NCI-H748 (cell line): Measurements from ENCODE around the gene SLC51A.
"Not testable (repeated sequence)": the region's sequence is repeated elsewhere in the genome, so short reads cannot be mapped to it uniquely, and the experiment has no call there.

ENCODE experiments used
- DNase-seq: peaks from one replicate; lab custom pipeline; 2025; ENCODE audit not compliant: unreplicated experiment; lab: John Stamatoyannopoulos, UW

Gene SLC51A

DNA sequence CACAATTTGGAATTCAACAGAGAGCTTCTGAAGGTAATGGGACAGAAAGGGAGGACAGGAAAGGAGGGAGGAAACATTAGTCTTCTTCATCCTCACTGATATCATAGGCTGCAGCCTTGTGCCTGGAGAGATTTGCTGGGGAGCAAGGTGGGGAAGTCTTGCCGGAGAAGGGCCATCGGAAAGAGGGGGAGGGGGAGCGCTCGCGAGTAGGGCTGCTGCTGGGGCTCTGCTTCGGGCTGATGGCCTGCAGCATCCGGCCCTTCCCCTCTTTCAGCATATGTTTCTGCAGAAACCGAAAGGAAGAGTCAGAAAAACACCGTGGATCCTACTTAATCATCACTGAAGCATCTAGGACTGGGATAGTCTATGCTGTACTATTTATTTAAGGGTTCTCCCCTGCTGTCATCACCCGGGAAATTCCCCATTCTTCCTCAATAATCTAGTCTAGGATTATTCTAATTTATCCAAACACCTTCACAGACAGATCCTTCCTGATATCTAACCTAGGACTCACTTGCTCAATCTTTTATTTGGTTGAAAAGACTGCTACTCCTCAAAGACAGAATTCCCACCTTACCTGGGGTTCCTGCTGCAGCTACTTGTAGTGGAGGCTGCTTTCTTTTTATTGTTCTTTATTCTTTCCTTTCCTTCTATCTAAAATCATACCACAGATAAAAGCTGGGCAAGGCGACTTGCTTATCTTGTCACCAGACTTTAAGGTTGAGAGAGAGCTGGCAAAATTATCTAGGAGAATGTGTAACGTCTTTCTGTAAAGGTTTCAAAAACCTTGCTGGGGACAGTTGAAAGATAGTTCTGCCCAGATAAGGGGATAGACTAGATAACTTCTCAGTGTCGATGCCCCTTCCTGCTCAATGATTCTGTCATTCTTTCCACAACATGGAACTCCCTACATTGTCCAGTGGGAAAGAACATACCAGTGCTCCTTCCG lies 22.6 kb downstream of the SLC51A start:
- no peak for DNase-seq

DNA sequence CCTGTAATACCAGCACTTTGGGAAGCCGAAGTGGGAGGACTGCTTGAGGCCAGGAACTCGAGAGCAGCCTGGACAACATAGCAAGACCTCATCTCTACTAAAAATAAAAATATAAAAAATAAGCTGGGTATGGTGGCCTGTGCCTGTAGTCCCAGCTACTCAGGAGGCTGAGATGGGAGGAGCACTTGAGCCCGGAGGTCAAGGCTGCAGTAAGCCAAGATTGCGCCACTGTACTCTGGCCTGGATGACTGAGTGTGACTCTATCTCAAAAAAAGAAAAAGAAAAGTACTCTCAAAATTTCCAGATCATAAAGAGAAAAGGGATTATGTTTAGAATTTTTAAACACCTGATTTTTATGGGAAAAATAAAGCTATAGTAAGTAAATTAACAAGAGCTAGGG lies 24.1 kb downstream of the SLC51A start:
- no peak for DNase-seq

DNA sequence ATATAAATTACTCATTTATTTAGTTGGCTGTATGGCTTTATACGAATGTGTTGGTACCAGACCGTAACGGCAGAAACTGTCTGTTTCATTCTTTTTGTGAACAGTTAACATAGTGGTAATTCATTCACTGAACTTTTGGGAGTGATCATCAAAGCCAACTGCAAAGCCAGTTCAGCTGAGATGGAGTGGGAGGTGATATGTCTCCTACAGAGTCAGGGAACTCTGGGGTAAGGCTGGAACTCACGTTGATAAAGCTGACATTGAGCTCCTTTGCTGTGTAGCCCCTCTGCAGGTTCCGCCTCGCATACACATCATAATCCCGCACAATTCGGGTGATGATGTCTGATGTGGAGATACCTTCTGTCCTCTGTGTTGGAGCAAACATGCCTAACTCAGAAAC lies 25.4 kb downstream of the SLC51A start:
- DNase-seq: no peak

DNA sequence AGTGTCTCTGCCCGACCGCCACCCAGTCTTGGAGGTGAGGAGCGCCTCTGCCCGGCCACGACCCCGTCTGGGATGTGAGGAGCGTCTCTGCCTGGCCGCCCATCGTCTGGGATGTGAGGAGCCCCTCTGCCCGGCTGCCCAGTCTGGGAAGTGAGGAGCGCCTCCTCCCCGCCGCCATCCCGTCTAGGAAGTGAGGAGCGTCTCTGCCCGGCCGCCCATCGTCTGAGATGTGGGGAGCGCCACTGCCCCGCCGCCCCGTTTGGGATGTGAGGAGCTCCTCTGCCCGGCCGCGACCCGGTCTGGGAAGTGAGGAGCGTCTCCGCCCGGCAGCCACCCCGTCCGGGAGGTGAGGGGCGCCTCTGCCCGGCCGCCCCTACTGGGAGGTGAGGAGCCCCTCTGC lies 27.8 kb downstream of the SLC51A start:
- DNase-seq: not testable (repeated sequence)

DNA sequence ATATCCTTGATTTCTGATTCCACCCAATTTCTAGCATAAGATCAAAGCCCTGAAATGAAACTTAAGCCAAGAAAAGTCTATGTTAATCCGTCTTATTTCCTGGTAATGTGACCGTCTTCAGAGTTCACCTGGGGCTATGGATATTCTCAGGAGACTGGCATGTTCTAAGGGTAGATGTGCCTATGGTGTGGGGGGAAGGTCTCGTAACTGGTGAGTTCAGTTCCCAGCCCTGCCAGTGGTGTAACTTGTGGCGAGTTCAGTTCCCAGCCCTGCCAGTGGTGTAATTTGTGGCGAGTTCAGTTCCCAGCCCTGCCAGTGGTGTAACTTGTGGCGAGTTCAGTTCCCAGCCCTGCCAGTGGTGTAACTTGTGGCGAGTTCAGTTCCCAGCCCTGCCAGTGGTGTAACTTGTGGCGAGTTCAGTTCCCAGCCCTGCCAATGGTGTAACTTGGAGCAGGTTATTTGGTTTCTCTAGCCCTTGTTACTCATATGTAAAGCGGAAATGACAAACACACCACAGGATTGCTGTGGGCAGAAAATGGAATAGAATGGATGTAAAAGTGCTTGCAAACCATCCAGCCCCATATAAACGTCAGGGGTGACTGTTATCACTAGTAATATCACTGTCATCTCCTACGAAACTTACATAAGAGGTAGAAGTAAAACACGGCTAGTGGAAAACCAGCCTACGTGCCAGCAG lies 30.4 kb downstream of the SLC51A start:
- no peak for DNase-seq

DNA sequence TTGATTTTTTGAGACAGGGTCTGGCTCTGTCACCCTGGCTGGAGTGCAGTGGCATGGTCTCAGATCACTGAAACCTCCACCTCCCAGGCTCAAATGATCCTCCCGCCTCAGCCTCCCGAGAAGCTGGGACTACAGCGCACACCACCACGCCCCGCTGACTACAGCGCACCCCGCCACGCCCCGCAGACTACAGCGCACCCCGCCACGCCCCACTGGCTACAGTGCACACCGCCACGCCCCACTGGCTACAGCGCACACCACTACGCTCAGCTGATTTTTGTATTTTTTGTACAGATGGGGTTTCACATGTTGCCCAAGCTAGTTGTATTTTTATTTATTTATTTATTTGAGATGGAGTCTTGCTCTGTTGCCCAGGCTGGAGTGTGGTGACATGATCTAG lies 35.6 kb downstream of the SLC51A start:
- no peak for DNase-seq

DNA sequence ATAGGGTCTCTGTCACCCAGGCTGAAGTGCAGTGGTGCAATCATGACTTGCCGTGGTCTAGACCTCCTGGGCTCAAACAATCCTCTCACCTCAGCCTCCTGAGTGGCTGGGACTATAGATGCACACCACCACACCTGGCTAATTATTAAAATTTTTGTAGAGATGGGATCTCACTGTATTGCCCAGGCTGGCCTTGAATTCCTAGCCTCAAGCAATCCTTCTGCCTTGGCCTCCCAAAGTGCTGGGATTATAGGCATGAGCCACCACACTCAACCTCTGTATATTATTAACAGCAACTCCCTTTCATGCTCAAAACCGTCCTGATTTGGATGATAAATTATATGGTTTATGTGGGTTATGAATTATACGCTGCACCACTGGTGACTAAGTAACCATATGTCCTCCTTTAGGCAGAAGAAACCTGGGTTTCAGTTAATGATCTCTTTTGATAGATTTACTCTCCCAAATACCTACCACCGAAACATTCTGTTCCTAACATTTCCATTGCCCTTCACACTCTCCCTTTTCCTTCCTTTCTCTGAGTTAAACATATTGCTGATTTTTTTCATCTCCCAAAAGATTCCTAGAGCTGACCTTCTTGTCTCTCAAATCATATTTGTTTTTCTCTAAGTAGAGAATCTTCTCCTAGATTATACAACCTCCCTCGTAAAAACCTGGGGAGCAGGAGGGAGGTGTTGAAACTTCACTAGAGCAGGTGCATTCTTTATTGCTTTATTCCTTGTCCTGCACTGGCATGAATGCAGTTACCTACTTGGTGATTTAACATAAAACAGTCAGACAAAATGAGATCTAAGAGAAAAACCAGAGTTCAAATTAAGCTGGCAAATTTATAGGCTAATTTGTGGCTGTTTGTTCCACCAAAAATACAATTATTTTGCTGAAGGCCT lies 38.3 kb downstream of the SLC51A start:
- DNase-seq: no peak

DNA sequence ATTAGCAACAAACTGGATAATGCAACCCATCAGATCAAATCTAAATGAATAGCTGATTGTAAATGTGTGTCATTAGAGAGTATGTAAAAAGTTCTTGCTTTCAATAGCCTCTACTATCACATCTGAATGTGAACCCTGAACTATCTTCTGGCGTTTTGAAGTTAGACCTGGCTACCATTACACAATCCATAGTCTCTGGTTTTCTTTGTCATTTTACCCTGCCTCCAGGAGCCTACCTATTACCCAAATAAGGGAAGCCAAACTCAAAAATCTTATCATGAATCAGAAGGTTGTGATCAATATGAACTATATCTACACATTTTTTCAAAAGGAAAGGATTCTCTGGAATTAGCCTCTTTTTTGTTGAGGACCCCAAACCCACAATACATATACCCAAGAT lies 39.4 kb downstream of the SLC51A start:
- no peak for DNase-seq

DNA sequence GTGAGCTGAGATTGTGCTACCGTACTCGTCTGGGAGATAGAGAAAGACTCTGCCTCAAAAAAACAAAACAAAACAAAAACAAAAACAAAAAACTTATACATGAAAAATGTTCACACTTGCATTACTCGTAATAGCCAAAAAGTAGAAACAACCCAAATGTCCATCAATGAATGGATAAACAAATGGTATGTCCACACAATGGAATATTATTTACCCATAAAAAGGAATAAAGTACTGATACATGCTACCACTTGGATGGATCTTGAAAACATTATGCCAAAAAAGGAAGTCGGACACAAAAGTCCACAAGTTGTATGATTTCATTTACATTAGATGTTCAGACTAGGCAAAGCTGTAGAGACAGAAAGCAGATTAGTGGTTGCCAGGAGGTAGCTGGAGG lies 44.5 kb downstream of the SLC51A start:
- no peak for DNase-seq

DNA sequence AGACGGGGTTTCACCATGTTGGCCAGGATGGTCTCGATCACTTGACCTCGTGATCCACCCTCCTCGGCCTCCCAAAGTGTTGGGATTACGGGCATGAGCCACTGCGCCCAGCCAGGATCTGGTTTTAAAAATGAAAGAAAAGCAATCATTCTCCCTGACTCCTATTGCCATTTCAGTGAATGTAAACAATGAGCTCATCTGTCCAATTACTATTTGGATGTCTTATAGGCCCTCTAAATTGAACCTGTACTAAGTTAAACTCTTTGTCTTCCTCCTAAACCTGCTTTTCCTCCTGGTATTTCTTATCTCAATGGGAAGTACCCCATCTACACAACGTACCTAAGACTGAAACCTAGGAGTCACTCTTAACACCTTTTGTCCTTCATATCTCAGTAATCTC lies 47.5 kb downstream of the SLC51A start:
- DNase-seq: no peak

DNA sequence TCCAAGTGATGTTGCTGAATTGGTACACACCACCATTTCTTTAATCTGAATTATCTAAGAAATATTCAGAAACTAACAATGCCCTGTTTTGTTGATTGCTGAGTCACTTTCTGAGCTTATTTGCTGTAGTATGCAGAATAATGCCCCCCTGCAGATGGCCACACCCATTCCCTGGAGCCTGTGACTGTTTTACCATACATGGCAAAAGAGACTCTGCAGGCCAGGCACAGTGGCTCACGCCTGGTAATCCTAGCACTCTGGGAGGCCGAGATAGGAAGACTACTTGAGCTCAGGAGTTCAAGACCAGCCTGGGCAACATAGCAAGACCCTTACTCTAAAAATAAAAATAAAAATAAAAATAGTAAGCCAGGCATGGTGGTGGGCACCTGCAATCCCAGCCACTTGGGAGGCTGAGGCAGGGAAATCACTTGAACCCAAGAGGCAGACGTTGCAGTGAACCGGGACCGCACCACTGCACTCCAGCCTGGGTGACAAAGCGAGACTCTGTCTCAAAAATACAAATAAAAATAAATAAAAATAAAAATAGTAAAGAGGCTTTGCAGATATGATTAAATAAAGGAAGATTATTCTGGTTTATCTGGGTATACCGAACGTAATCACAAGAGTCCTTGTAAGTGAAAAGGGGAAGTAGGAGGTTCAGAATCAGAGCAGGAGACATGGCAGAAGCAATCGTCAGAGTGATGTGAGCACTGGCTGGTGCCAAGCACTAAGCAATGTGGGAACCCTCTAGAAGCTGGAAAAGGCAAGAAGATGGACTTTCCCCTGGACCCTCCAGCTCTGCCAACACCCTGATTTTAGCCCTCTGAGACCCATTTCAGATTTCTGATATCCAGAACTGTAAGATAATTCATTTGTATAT lies 52.2 kb downstream of the SLC51A start:
- no peak for DNase-seq

DNA sequence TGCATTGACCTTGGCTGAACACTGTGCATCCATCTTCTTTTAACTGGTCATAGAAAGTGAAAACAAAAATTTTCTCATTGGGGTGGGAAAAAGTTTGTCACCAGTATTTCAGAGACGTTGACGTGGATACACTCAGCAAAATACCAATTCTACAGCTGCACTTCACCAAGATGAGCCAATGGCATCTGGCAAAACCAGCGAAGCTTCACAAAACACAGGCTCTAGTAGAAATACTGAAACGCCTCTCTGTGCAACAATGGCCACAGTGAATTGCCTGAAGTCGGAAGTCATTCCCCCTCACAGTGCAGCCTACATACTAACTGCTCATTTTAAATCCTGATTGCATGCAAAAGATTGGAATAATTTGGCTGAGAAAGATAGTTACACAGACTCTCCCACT lies 54.2 kb downstream of the SLC51A start:
- no peak for DNase-seq

DNA sequence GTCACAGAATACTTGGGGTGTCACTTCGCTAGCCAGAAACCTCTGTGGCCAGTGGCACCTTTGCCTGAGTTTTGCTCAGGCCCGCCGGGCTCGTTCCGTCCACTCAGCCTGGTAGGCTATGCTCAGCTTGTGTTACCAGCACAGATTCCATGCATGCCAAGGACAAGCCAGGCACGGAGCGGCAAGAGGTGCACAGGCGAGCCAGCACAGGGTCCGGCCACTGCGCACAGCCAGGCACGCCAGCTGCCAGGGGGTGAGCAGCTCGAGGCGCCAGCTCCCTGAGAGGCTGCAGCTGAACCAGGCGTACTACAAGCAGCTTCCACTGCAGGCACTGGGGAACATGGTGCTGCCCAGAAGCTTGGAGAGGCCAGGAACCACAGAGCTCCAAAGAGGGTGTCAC lies 56.5 kb downstream of the SLC51A start:
- DNase-seq: no peak

DNA sequence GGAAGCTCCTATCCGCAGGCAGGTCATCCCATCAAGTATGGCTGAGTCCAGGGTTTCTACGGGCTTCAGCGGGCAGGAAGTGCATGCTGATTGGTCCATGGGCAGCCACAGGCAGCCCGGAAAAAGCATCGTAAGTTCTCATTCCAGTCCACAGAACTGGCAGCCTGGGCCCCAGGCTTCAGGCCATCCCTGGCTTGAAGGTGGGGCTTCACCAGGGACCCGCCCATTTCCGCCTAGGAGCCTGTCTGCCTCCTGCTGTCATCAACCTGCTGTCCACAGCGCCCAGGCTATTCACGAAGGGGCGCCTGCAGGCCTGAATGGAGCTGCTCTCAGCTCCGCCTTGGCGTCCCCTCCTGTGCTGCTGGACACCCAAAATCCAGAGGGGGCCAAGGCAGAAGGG lies 57.3 kb downstream of the SLC51A start:
- DNase-seq: no peak

DNA sequence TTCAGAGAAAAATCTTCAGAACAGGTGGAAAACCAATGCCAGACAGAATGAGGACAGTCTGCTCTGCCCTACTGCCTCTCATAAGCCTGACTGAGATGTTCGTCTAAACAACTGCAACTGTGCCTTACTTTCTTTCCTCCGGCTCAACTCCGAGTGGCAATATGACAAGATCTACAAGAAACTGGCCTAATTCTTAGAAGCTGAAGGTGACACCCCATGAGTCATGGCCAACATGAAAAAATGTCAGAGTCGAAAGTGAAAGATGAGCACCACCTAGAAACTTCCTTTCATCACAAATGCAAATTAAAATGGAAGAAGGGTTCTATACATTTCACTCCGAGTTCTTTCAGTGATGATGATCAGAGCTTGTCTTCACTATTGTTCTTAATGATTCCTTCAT lies 58.3 kb downstream of the SLC51A start:
- DNase-seq: no peak

DNA sequence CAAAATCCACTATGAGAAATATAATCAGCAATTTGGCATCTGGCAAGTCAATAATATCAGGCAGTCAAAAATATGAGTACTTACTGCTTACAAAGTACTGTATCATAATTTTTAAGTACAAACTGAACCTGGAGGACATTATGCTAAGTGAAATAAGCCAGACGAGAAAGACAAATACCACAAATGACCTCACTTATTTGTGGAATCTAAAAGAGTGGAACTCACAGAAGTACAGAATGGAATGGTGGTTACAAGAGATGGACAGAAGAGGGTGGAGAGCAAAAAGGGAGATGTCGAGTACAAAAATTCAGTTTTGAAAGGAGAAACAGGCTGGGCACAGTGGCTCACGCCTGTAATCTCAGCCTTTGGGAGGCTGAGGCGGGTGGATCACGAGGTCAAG lies 58.8 kb downstream of the SLC51A start:
- DNase-seq: no peak

DNA sequence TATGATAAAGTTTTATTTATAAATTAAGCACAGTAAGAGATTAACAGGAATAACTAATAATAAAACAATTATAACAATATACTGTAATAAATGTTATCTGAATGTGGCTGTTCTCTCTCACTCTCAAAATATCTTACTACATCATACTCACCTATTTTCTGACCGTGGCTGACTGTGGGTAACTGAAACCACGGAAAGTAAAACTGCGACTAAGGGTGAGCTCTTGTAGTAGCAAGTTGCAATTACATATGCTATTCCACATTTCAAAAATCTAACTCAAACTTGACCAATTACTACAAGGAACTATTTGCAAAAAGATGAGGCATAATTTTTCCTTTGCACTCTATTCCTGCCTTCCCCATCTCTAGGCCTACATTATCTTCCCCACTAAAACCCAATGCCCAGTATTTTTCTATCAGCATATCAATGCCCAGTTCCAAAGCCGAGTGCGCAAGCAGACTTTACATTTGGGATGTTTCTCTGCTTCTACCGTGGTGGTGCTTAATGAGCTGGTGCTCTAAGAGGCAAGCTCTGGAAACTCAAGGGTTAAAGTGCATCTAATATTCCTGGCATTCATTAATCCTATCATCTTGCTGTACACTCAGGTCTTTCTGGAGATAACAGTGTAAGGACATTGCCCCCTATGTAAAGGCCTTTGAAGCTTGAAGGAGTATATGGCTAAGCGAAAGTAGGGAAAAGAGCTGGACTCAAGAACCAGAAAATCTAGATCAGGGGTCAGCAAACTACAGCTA lies 64.5 kb downstream of the SLC51A start:
- DNase-seq: no peak

DNA sequence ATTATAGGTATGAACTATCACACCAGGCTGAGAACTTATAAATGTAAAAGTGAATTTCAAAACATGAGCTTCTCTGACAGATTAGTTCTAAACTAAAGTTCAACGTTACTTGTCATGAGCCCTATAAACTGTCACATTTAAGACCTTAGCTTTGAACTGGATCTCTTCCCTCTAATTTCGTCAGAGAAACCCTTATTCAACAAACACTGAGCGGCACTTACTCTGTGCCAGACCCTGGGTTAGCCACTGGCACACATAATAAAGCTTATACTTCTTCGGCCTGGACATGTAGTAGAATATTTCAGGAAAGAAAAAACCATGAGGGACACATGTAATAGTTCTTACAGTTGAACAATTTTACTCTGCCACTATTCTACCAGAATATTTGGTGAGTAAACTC lies 65.6 kb downstream of the SLC51A start:
- DNase-seq: no peak
